ENCODE data around the gene YIF1B. TPM values are rescaled to one million over a fixed set of nuclear protein-coding genes. Genes with fewer than 3 reads are reported as not detected.
"Not testable (repeated sequence)": the region's sequence is repeated elsewhere in the genome, so short reads cannot be mapped to it uniquely, and the experiment has no call there.

The YIF1B gene
- polyA plus RNA-seq, 1 experiment = 44.9 TPM

DNA sequence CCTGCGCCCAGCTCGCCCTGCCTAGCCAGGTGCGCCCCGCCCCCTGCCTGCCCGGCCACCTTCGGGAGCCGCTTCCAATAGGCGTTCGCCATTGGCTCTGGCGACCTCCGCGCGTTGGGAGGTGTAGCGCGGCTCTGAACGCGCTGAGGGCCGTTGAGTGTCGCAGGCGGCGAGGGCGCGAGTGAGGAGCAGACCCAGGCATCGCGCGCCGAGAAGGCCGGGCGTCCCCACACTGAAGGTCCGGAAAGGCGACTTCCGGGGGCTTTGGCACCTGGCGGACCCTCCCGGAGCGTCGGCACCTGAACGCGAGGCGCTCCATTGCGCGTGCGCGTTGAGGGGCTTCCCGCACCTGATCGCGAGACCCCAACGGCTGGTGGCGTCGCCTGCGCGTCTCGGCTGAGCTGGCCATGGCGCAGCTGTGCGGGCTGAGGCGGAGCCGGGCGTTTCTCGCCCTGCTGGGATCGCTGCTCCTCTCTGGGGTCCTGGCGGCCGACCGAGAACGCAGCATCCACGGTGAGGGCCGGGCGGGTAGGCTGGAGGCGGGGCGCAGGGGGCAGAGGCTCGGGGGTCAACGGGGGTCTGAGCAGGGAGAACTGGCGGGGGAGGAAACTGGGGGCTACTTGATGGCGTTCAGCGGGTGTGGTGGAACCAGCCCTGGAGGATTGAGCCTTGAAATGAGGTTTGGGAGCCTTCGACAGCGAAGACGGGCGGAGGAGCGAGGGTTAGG, 51.1 kb downstream of the YIF1B start, which contains the start of gene SPINT2:
TSS of gene SPINT2 (plus strand) at position 88 of the 727 bp plus-strand sequence. CDS start at position 408, 320 bp downstream.
- Histone ChIP-seq H3K27ac (ENCODE audit: low read depth, low read length) (no peak within 1 kb of the TSS), H3K9me3 (ENCODE audit: control insufficient read depth, insufficient read depth, low read length) (no peaks in the 10 kb centered on the region), H3K4me3 (ENCODE audit: low read depth, low read length) (peak within 1 kb of the TSS; percentile 51), H3K27me3 (ENCODE audit: control insufficient read depth, insufficient read depth, low read length) (peaks cover 3% of the 10 kb centered on the region)
- CTCF ChIA-PET = interaction anchor here (1.4 to 3.0 kb wide), 2 partner anchors 9 to 20 kb away, joined by 4 to 13 read pairs; partner anchors contain the start of gene PPP1R14A
- DNase-seq (ENCODE audit: low read depth, low spot score) = no peak
- POLR2A ChIA-PET = no interaction called here
- TF ChIP-seq, protein P1, sequence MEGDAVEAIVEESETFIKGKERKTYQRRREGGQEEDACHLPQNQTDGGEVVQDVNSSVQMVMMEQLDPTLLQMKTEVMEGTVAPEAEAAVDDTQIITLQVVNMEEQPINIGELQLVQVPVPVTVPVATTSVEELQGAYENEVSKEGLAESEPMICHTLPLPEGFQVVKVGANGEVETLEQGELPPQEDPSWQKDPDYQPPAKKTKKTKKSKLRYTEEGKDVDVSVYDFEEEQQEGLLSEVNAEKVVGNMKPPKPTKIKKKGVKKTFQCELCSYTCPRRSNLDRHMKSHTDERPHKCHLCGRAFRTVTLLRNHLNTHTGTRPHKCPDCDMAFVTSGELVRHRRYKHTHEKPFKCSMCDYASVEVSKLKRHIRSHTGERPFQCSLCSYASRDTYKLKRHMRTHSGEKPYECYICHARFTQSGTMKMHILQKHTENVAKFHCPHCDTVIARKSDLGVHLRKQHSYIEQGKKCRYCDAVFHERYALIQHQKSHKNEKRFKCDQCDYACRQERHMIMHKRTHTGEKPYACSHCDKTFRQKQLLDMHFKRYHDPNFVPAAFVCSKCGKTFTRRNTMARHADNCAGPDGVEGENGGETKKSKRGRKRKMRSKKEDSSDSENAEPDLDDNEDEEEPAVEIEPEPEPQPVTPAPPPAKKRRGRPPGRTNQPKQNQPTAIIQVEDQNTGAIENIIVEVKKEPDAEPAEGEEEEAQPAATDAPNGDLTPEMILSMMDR (IDR thresholded peaks at IDR 0.05; ENCODE audit: low read depth, low read length) = no peak

GRCh38 chr19:38263689-38264485, 51.9 kb downstream of the YIF1B start:
- TF ChIP-seq, protein P1 (IDR thresholded peaks at IDR 0.05; ENCODE audit: low read depth, low read length) = no peak
- ChIA-PET CTCF (interaction anchor here (1.4 kb wide), 1 partner anchor 20 kb away, joined by 4 read pairs; no protein-coding TSS in a partner anchor), POLR2A (no interaction called here)
- DNase-seq (ENCODE audit: low read depth, low spot score) = no peak
- Histone ChIP-seq H3K4me3 (ENCODE audit: low read depth, low read length) (peak overlapping the region; percentile 51), H3K9me3 (ENCODE audit: control insufficient read depth, insufficient read depth, low read length) (no peaks in the 10 kb centered on the region), H3K27me3 (ENCODE audit: control insufficient read depth, insufficient read depth, low read length) (peaks cover 3% of the 10 kb centered on the region), H3K27ac (ENCODE audit: low read depth, low read length) (no peak overlapping the region)

DNA sequence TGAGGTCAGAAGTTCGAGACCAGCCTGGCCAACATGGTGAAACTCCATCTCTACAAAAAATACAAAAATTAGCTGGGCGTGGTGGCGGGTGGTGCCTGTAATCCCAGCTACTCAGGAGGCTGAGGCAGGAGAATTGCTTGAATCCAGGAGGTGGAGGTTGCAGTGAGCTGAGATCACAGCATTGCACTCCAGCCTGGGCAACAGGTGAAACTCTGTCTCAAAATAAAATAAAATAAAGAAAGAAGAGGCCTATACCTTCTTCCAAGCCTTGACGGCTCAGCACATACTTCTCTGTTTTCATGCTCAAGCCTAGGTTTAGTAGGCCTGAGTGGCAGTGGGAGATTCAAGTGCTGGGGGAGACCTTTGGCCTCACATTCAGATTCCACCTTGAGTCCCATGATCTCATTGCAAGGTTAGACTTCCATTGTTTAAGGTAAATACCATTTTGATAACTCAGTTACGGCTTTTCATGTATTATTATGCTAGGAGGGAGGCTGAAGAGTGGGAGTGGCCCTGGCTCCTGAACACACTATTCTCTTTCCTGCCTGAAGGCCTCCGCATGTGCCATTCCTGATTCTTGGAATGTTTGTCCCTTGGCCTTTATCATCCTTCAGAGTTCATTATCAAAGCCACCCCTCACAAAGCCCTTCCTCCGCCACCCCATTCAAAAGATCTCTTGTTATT, 53.0 kb downstream of the YIF1B start:
- TF ChIP-seq, protein P1 (IDR thresholded peaks at IDR 0.05; ENCODE audit: low read depth, low read length) = no peak
- Histone ChIP-seq H3K27ac (ENCODE audit: low read depth, low read length) (no peak overlapping the region), H3K27me3 (ENCODE audit: control insufficient read depth, insufficient read depth, low read length) (peaks cover 3% of the 10 kb centered on the region), H3K4me3 (ENCODE audit: low read depth, low read length) (no peak overlapping the region), H3K9me3 (ENCODE audit: control insufficient read depth, insufficient read depth, low read length) (no peaks in the 10 kb centered on the region)
- ChIA-PET POLR2A (no interaction called here), CTCF (no interaction called here)
- DNase-seq (ENCODE audit: low read depth, low spot score) = no peak

DNA sequence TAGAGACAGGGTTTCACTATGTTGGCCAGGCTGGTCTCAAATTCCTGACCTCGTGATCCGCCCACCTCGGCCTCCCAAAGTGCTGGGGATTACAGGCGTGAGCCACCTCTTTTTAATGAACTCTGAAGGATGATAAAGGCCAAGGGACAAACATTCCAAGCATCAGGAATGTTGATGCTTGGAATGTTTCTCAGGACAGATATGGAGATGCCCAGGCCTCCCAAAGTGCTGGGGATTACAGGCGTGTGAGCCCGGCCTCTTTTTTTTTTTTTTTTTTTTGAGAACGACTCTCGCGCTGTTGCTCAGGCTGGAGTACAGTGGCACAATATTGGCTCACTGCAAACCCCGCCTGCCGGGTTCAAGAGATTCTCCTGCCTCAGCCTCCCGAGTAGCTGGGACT, 53.8 kb downstream of the YIF1B start:
- H3K9me3 ChIP-seq (ENCODE audit: control insufficient read depth, insufficient read depth, low read length); H3K4me3 ChIP-seq (ENCODE audit: low read depth, low read length); H3K27me3 ChIP-seq (ENCODE audit: control insufficient read depth, insufficient read depth, low read length); POLR2A ChIA-PET; DNase-seq (ENCODE audit: low read depth, low spot score); H3K27ac ChIP-seq (ENCODE audit: low read depth, low read length); CTCF ChIA-PET: not testable (repeated sequence)

DNA sequence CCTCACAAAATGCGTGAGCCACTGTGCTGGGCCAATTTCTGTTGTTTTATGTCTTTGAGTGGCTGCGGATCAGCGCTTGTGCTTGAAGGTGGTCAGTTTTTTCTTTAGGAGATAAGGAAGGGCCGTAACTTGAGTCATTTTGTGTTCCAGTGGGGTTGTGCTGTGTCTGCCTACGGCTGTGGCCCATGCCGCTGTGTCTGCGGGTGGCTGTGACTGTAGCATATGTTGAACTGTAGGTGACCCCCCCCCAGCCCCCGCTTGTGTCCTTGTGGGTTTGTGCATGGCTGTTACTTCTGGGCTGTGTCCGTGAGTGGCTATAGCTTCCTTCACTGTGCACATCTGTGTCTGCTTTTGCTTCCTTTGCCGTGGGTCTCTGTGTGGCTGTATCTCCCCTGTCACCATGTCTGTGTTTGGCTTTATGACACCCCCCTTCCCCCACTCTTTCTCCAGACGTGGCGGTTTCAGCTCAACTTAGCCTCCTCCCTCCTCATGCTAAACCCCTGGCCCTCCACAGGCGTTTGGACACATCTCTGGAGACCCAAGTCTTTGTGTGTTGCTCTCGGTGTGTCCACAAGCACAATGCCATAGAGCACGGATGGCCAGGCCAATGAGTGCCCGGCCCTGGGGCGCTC, 60.2 kb downstream of the YIF1B start:
- TF ChIP-seq, protein P1 (IDR thresholded peaks at IDR 0.05; ENCODE audit: low read depth, low read length) = no peak
- no peak for DNase-seq (ENCODE audit: low read depth, low spot score)
- H3K27ac ChIP-seq (ENCODE audit: low read depth, low read length) = no peak overlapping the region
- ChIA-PET POLR2A (interaction anchor here (0.7 to 1.1 kb wide), 2 partner anchors 33 to 34 kb away, joined by 3 to 5 read pairs; no protein-coding TSS in a partner anchor), CTCF (interaction anchor here (0.7 to 2.7 kb wide), 3 partner anchors 11 to 147 kb away, joined by 5 to 13 read pairs (median 12); partner anchors contain the start of gene FAM98C)
- no peaks in the 10 kb centered on the region; the same call in 1 of the 2 replicates for H3K9me3 ChIP-seq (ENCODE audit: control insufficient read depth, insufficient read depth, low read length)
- H3K27me3 ChIP-seq (ENCODE audit: control insufficient read depth, insufficient read depth, low read length) = peaks cover 5% of the 10 kb centered on the region
- no peak overlapping the region for H3K4me3 ChIP-seq (ENCODE audit: low read depth, low read length)

Data from AG04450 (cell line).